Activated naive CD8-positive, alpha-beta T cell treated with anti-CD3 and anti-CD28 coated beads, Interleukin-2, amount 50 U/mL, for 16 hours (primary cell): ENCODE measurements around the gene TSHZ3.

Experiments used
- DNase-seq: peaks from one replicate; pipeline ENCODE4 v3.0.0-alpha.2; 2020; ENCODE audit warnings: low read depth, low spot score

TSHZ3 gene

GRCh38 chr19:31263328-31263727, 85.9 kb downstream of the TSHZ3 start:
- DNase-seq: no peak

GRCh38 chr19:31262725-31263191, 86.5 kb downstream of the TSHZ3 start:
- DNase-seq: no peak

DNA sequence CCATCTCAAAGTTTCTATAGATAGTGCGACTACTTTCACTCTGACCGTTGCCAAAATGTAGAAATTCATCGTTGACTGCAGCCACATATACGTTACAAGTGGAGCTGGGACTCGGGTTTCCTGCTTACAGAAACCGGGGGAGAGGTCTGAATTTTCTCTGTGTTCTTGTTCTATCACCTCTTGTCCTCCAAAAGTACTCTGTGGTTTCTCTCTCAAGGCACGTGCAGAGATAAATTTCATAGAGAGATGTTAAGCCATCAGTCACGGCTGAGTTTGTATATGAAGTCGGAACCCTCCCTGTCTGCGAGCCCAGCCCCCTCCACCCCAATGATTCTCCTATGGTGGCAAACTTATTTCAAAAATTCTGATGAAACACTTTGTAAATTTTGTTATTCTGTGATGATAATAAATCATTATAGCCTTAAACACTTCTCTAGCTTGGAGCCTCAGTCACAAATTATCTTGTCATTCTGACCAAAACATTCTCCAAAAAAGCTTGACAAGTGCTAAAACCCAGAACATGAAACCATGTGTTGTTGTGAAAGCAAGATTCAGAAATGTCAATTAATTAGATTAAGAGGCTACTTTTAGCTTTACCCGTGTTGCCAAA, 87.5 kb downstream of the TSHZ3 start:
- no peak for DNase-seq

GRCh38 chr19:31261019-31261602, 88.1 kb downstream of the TSHZ3 start:
- no peak for DNase-seq

GRCh38 chr19:31260171-31260933, 88.9 kb downstream of the TSHZ3 start:
- no peak for DNase-seq

GRCh38 chr19:31258211-31259052, 90.8 kb downstream of the TSHZ3 start:
- DNase-seq: no peak

GRCh38 chr19:31257426-31258130, 91.7 kb downstream of the TSHZ3 start:
- no peak for DNase-seq

GRCh38 chr19:31257025-31257424, 92.2 kb downstream of the TSHZ3 start:
- DNase-seq: no peak

- no peak for DNase-seq
Observed at GRCh38 chr19:31256593-31256960, 92.7 kb downstream of the TSHZ3 start.

DNA sequence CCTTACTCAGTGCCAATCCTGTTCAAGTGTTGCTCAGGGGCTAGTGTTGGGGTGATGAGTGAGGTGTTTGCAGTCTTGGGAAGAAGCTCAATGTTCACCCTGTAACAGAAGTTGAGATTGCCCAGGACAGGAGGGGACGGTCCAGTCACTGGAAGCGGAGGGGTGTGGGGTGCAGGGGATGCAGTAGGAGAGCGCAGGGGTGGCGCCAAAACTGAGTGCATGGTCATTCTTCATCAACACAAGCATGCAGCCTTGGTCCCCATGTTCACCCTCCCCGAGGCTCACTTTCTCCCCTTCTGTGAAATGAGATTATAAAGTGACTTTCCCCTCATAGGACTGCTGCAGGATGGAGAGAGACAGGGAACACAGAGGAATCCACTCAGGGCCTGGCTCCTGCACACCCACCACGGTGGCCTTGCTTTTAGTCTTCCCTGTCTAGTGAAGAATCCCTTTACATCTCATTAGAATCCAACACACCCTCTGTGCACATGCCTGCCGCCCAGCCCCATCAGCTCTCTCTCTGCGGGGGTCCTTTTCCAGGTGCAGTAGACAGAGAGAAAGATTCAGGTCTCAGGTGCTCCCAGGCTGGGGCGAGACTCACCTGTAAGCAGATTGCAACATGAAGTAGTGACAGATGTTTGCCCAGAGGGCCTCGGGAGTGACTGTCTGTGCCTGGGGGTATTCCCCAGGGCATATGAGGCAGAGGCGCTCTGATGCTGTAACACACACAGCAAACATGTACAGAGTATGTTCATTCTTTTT, 93.2 kb downstream of the TSHZ3 start:
- DNase-seq: no peak

DNA sequence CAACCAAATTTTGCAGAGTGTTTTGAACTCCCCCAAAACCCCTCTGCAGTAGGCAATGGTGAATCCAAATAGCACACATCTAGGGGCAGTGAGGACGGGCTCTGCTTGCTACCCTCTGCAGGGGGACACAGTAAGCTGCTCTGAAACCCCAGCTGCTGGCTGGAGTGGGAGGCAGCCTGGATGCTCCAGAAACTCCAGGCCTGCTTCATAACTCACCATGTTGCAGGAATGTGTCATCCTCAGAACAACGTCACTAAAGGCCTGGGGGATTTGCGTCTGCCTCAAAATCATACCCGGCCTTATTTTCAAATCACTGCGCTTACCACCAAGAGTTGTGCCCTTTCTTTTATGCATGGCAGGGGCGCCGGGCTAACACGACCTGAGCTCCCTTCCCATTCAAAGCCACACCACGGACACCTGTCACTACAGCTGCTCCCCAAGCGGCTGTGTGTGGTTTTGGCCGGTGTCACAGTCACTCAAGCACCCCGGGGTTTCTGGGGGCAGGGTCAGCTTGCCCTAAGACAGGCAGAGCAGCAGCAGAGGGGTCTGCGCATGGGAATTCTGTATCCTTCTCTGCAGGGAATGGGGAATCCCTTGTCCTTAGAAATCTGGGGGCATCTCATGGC, 93.9 kb downstream of the TSHZ3 start:
- DNase-seq: no peak

GRCh38 chr19:31254611-31255010, 94.6 kb downstream of the TSHZ3 start:
- DNase-seq: no peak

DNA sequence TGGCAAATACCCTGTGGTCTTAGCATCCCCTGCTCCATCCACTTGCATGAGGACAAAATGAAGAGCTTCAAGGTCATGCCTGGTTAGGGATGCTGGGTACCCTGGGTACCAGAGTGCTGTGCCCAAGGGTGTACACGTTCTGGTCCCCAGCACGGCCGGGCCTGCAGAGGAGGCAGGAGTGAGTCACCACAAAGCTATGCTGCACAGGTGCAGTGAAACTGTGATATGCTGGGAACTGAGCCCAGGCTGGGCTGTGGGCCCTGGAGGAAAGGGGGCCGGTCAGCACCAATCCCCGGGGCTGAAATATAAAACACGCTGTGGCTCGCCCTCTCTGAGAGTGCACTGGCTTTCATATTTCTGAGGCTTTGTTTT, 95.1 kb downstream of the TSHZ3 start:
- no peak for DNase-seq

DNA sequence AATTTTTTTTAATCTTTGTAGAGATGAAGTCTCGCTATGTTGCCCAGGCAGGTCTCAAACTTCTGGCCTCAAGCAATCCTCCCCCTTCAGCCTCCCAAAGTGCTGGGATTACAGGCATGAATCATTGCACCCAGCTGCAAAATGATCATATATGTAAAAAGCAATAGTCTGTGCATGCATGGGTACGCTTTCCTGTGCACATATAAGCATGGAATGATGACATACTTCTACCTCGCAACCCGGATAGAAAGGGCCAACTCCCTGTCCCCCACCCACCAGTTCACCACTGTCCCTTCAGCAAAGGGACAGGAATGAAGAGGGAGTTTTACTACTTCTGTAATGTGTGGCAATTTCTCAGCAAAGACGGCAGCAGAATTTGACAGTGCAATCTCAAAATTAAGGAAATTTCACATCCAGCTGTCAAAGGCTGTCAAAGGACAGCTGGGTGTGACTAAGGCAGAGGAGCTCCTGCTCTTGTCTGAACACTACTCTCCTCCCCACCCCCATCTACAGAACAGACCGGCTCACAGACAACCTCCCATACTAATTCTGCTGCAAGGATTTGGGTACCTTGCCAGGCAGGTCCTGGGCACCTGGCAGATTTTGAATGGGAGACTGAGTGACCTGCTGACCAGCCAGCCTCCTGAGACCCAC, 95.6 kb downstream of the TSHZ3 start:
- DNase-seq: no peak

- no peak for DNase-seq
Observed at GRCh38 chr19:31252441-31252840, 96.8 kb downstream of the TSHZ3 start.

DNA sequence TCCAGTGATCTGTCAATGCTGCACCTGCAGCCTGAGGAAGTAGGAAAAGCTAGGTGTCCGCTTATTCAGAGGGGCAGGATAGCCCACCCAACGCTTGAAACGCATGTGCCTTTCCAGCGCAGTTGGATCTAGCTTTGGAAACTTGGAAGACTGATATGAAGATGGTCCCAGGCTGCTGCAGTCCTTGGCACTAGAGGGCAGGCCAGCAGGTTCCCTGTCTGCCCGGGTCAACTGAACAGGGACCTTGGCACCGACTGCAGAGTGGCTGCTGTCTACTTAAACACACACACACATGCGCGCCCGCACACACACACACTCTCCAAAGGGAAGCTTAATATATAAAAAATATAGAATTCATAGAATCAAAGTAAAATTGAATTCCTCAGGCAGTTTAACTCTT, 100.0 kb downstream of the TSHZ3 start:
- no peak for DNase-seq

DNA sequence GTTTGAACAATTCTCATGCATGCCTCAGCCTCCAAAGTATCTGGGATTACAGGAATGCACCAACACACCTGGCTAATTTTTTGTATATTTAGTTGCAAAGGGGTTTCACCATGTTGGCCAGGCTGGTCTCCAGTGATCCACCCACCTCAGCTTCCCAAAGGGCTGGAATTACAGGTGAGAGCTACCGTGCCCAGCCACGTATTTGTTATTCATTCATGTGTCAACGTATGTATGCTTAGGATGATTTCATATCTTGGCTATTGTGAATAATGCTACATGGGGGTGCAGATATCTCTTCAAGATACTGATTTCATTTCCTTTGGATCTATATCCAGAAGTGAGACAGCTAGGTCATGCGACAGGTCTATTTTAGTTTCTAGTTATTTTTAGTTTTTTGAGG, 113.4 kb downstream of the TSHZ3 start:
- DNase-seq: no peak

- DNase-seq: no peak
Observed at GRCh38 chr19:31233295-31233800, 115.9 kb downstream of the TSHZ3 start.

- DNase-seq: no peak
Observed at GRCh38 chr19:31232871-31233270, 116.4 kb downstream of the TSHZ3 start.

GRCh38 chr19:31232180-31232579, 117.1 kb downstream of the TSHZ3 start:
- DNase-seq: no peak
